Psoas muscle (tissue), 8 donors: ENCODE results near the gene FTHL17. TPM values are rescaled to one million over a fixed set of nuclear protein-coding genes. Genes with fewer than 3 reads are reported as not detected.

Source experiments
- ATAC-seq, 4 donors: fragments of 200-7000 bp; cut with Tn5 transposase; one replicate each; pipeline ENCODE4 v1.9.1; 2020; ENCODE audit warnings: moderate library complexity in 3 of 4, mild to moderate bottlenecking in 2 of 4
- DNase-seq, 2 donors: peaks; one replicate each; pipeline ENCODE4 v3.0.0-alpha.2; 2020
- H3K27ac ChIP-seq: fragments of 200-600 bp; one replicate; pipeline ENCODE4 v1.8.0; 2022
- H3K27me3 ChIP-seq, 3 donors: fragments of 200-600 bp in 1 of 3; one replicate each; pipeline versions ENCODE4 v1.6.1 to v1.8.0; 2013 to 2022; ENCODE audit warnings: low read length in 2 of 3, mild to moderate bottlenecking in 2 of 3, moderate library complexity in 1 of 3; ENCODE audit not compliant: insufficient read depth in 3 of 3
- H3K36me3 ChIP-seq, 2 donors: fragments of 200-600 bp in 1 of 2; one replicate each; pipeline versions ENCODE4 v1.6.1 to v1.8.0; 2013 to 2022; ENCODE audit warnings: low read depth in 1 of 2, mild to moderate bottlenecking in 1 of 2, moderate library complexity in 1 of 2; ENCODE audit not compliant: insufficient read depth in 1 of 2
- H3K4me1 ChIP-seq: fragments of 200-600 bp; one replicate; pipeline ENCODE4 v1.8.0; 2022
- H3K4me3 ChIP-seq: fragments of 200-600 bp; one replicate; pipeline ENCODE4 v1.8.0; 2022; ENCODE audit warnings: mild to moderate bottlenecking
- H3K9me3 ChIP-seq: fragments of 200-600 bp; one replicate; pipeline ENCODE4 v1.8.0; 2022
- WGBS, 3 donors: extraction: QIAGEN DNeasy Blood & Tissue Kit; methylation state at CpG; one replicate each; pipeline versions ENCODE4 v1.1.6 to v1.1.7; 2013; 5-methylcytosine and 5-hydroxymethylcytosine counted together
- intact Hi-C, 2 donors: fragments of 100-400 bp; cut with DNase I; formaldehyde crosslinking; loops; one replicate each; pipeline versions ENCODE4 v1.11.0 to v1.14.2; 2022
- polyA plus RNA-seq, 3 donors: library from polyadenylated mRNA; stranded (reverse); fragments of 200-250 nt; gene quantifications; one replicate each; pipeline ENCODE4 v1.2.3, GENCODE V29; 2013
- total RNA-seq, 4 donors: library from RNA; stranded (reverse); fragmentation: NEBNext Ultra II Directional in 2 of 4; extraction: Animal tissue kit (Norgen Biotek cat#: 25700) in 2 of 4; gene quantifications; one replicate each; pipeline versions ENCODE4 v1.2.1 to v1.2.4, GENCODE V29; 2021 to 2023
- TF ChIP-seq, protein P1 (sequence below): fragments of 200-600 bp; IDR thresholded peaks from one replicate; pipeline ENCODE4 v1.8.0; 2022; ENCODE audit warnings: antibody characterized with exemption
- donor health status: healthy with polysubstance abuse.
- donor health status: DM: no; HTN: no; CAD: no; lungs with moderate emphysema.
- donor health status: Bipolar disorder and iron deficiency.
- donor health status: healthy.
- donor health status: DM: yes; HTN: yes; CAD: no.
- donor health status: DM: no; HTN: no; CAD: no.
- donor health status: DM: no; HTN: no; CAD: no.
- donor health status: DM: yes; HTN: yes; CAD: no.

Gene FTHL17
- total and polyA plus RNA-seq, 7 donors: not detected

GRCh38 chrX:31057691-31058090, 14.2 kb downstream of the FTHL17 start:
- TF ChIP-seq, protein P1, sequence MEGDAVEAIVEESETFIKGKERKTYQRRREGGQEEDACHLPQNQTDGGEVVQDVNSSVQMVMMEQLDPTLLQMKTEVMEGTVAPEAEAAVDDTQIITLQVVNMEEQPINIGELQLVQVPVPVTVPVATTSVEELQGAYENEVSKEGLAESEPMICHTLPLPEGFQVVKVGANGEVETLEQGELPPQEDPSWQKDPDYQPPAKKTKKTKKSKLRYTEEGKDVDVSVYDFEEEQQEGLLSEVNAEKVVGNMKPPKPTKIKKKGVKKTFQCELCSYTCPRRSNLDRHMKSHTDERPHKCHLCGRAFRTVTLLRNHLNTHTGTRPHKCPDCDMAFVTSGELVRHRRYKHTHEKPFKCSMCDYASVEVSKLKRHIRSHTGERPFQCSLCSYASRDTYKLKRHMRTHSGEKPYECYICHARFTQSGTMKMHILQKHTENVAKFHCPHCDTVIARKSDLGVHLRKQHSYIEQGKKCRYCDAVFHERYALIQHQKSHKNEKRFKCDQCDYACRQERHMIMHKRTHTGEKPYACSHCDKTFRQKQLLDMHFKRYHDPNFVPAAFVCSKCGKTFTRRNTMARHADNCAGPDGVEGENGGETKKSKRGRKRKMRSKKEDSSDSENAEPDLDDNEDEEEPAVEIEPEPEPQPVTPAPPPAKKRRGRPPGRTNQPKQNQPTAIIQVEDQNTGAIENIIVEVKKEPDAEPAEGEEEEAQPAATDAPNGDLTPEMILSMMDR: no peak
- H3K27ac ChIP-seq: no peak overlapping the region
- DNase-seq (no peak), ATAC-seq (no peak)
- intact Hi-C loops: no loop called here
- H3K27me3 ChIP-seq: no peaks in the 10 kb centered on the region
- H3K4me3 ChIP-seq: no peak overlapping the region
- H3K9me3 ChIP-seq: no peaks in the 10 kb centered on the region
- H3K36me3 ChIP-seq: no peaks in the 10 kb centered on the region
- WGBS, 3 donors: 79 to 93% (median 86%) methylated on average over 4 of the region's 4 CpGs
- no peaks in the 10 kb centered on the region for H3K4me1 ChIP-seq

- intact Hi-C loops: no loop called here
- no peaks in the 10 kb centered on the region for H3K27me3 ChIP-seq
- no peaks in the 10 kb centered on the region for H3K4me1 ChIP-seq
- TF ChIP-seq, protein P1: no peak
- WGBS, 3 donors: 43 to 79% (median 72%) methylated on average over 3 of the region's 3 CpGs
- DNase-seq: no peak
- H3K4me3 ChIP-seq: no peak overlapping the region
- no peaks in the 10 kb centered on the region for H3K36me3 ChIP-seq
- no peak for ATAC-seq
- H3K9me3 ChIP-seq: no peaks in the 10 kb centered on the region
- H3K27ac ChIP-seq: no peak overlapping the region
These were observed 14.6 kb downstream of the FTHL17 start for GRCh38 chrX:31057291-31057690.

DNA sequence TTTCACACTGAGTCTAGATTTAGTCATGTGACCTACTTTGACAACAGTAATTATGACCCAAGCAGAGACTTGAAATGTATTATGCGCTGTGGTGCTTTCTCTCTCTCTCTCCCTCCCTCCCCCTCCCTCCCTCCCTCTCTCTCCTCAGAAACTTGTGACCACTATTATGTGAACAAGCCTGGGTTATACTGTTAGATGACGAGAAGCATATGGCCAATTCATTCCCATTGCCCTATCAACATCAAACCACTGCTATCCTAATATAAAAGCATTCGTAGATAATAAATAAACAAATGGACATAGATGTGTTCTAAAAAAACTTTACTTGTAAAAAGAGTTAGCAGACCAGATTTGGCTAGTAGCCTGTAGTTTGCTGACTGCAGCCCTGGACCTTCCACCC, 18.2 kb downstream of the FTHL17 start:
- ATAC-seq (no peak), DNase-seq (no peak)
- intact Hi-C loops: no loop called here
- TF ChIP-seq, protein P1: no peak
- H3K9me3 ChIP-seq: no peaks in the 10 kb centered on the region
- no peaks in the 10 kb centered on the region for H3K4me1 ChIP-seq
- WGBS, 3 donors: 75 to 100% (median 99%) methylated on average over 2 to 3 of the region's 3 CpGs
- no peak overlapping the region for H3K4me3 ChIP-seq
- H3K27me3 ChIP-seq: peaks cover 0 to 5% (median 0%) of the 10 kb centered on the region in 3 donors
- H3K27ac ChIP-seq: no peak overlapping the region
- no peaks in the 10 kb centered on the region for H3K36me3 ChIP-seq

DNA sequence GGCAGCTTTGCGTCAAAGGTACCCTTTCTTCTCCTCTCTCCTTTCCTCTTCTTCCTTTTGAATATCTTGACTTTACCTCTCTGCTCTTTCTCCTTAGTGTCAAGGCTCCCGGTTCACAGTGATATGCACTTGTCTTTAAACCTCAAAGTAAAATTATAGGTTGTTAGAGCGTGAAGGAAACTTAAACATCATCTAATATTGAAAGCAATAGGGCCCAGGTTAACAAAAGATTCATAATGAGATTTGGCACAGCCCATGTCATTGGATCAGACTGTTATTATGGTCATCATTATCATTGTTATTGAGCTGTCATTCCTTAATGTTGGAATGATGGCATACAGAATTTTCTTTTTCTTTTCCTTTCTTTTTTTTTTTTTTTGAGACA, 32.5 kb downstream of the FTHL17 start:
- intact Hi-C loops: loop anchor here (5.0 to 10.0 kb wide), 2 partner anchors 615 to 618 kb away; no protein-coding TSS in a partner anchor
- 61 to 71% (median 63%) methylated on average over 3 of the region's 3 CpGs for WGBS, 3 donors
- H3K27me3 ChIP-seq: peaks cover 0 to 15% (median 0%) of the 10 kb centered on the region in 3 donors
- ATAC-seq: no peak
- TF ChIP-seq, protein P1: no peak
- no peaks in the 10 kb centered on the region for H3K36me3 ChIP-seq
- H3K4me3 ChIP-seq: no peak overlapping the region
- no peak for DNase-seq
- H3K9me3 ChIP-seq: no peaks in the 10 kb centered on the region
- H3K4me1 ChIP-seq: no peaks in the 10 kb centered on the region
- H3K27ac ChIP-seq: no peak overlapping the region
